Colonic mucosa (tissue), 4 donors: ENCODE results near the gene C16orf90. TPM values are rescaled to one million over a fixed set of nuclear protein-coding genes. Genes with fewer than 3 reads are reported as not detected.

ENCODE experiments used
- DNase-seq: peaks from one replicate; pipeline ENCODE4 v3.0.0-alpha.2; 2020
- H3K27ac ChIP-seq: fragments of 200-600 bp; one replicate; pipeline ENCODE4 v1.8.0; 2021
- H3K27me3 ChIP-seq: fragments of 200-600 bp; one replicate; pipeline ENCODE4 v1.8.0; 2021
- H3K36me3 ChIP-seq: fragments of 200-600 bp; one replicate; pipeline ENCODE4 v1.8.0; 2021
- H3K4me1 ChIP-seq: fragments of 200-600 bp; one replicate; pipeline ENCODE4 v1.8.0; 2021; ENCODE audit warnings: mild to moderate bottlenecking
- H3K4me3 ChIP-seq: fragments of 200-600 bp; one replicate; pipeline ENCODE4 v1.8.0; 2021
- H3K9ac ChIP-seq, 2 donors: one replicate each; pipeline ENCODE4 v1.7.0; 2013; ENCODE audit warnings: control low read depth in 2 of 2, low read depth in 2 of 2, low read length in 2 of 2
- H3K9me3 ChIP-seq: fragments of 200-600 bp; one replicate; pipeline ENCODE4 v1.8.0; 2021
- CTCF ChIP-seq: fragments of 200-600 bp; IDR thresholded peaks from one replicate; pipeline ENCODE4 v1.8.0; 2022; ENCODE audit warnings: antibody characterized with exemption, mild to moderate bottlenecking
- intact Hi-C: fragments of 100-400 bp; cut with DNase I; formaldehyde crosslinking; loops from one replicate; pipeline ENCODE4 v1.14.1; 2022
- total RNA-seq, 2 donors: library from RNA; stranded (reverse); fragmentation: NEBNext Ultra II Directional in 1 of 2; extraction: Animal tissue kit (Norgen Biotek cat#: 25700) in 1 of 2; gene quantifications; one replicate each; pipeline ENCODE4 v1.2.1, GENCODE V29; 2021
- donor health status: healthy.
- donor health status: DM: no; HTN: no; CAD: no.
- donor health status: DM: no; HTN: no; CAD: no.

C16orf90 gene
- not detected for total RNA-seq

GRCh38 chr16:3495176-3495575, at the start of gene C16orf90:
Gene C16orf90 (minus strand): TSS chr16:3495489. CDS start chr16:3495421, 68 bp downstream.
- Histone ChIP-seq H3K9me3 (no peaks in the 10 kb centered on the region), H3K4me3 (no peak within 1 kb of the TSS), H3K27me3 (no peaks in the 10 kb centered on the region), H3K4me1 (no peaks in the 10 kb centered on the region), H3K9ac (no peak within 1 kb of the TSS), H3K27ac (no peak within 1 kb of the TSS), H3K36me3 (no peaks in the 10 kb centered on the region)
- intact Hi-C loops, result loop anchor here (5.0 to 10.0 kb wide), 2 partner anchors 50 to 93 kb away; partner anchors contain the start of genes NAA60, ZNF174, ZNF597 and ZSCAN32
- no peak for DNase-seq
- no peak for TF ChIP-seq CTCF

- Histone ChIP-seq H3K27ac (no peak overlapping the region), H3K9me3 (no peaks in the 10 kb centered on the region), H3K9ac (no peak overlapping the region), H3K27me3 (no peaks in the 10 kb centered on the region), H3K4me1 (no peaks in the 10 kb centered on the region), H3K36me3 (no peaks in the 10 kb centered on the region), H3K4me3 (no peak overlapping the region)
- intact Hi-C loops, result no loop called here
- no peak for TF ChIP-seq CTCF
- no peak for DNase-seq
Measured at GRCh38 chr16:3542601-3543373, 47.5 kb upstream of the C16orf90 start.

- no peaks in the 10 kb centered on the region for H3K36me3 ChIP-seq
- H3K27me3 ChIP-seq, result no peaks in the 10 kb centered on the region
- no peak for TF ChIP-seq CTCF
- intact Hi-C loops, result no loop called here
- no peak overlapping the region for H3K4me3 ChIP-seq
- no peaks in the 10 kb centered on the region for H3K4me1 ChIP-seq
- DNase-seq, result no peak
- no peak overlapping the region for H3K27ac ChIP-seq
- no peak overlapping the region for H3K9ac ChIP-seq
- H3K9me3 ChIP-seq, result no peaks in the 10 kb centered on the region
Measured at GRCh38 chr16:3541527-3542155, 46.4 kb upstream of the C16orf90 start.

- Histone ChIP-seq H3K9me3 (no peaks in the 10 kb centered on the region), H3K27ac (no peak overlapping the region), H3K27me3 (no peaks in the 10 kb centered on the region), H3K4me1 (no peaks in the 10 kb centered on the region), H3K36me3 (no peaks in the 10 kb centered on the region), H3K4me3 (no peak overlapping the region), H3K9ac (no peak overlapping the region)
- TF ChIP-seq CTCF, result no peak
- intact Hi-C loops, result no loop called here
- DNase-seq, result no peak
Measured at GRCh38 chr16:3538222-3538621, 42.9 kb upstream of the C16orf90 start.

- no peak for TF ChIP-seq CTCF
- Histone ChIP-seq H3K27ac (no peak overlapping the region), H3K4me3 (no peak overlapping the region), H3K4me1 (no peaks in the 10 kb centered on the region), H3K9ac (no peak overlapping the region), H3K27me3 (no peaks in the 10 kb centered on the region), H3K9me3 (no peaks in the 10 kb centered on the region), H3K36me3 (no peaks in the 10 kb centered on the region)
- DNase-seq, result no peak
- intact Hi-C loops, result no loop called here
Measured at GRCh38 chr16:3536851-3537250, 41.6 kb upstream of the C16orf90 start.
